Measurements from ENCODE around the gene KRTAP10-6. TPM values are rescaled to one million over a fixed set of nuclear protein-coding genes. Genes with fewer than 3 reads are reported as not detected.
A peak's percentile ranks its signal among the peaks of the same experiment; 100 is the strongest.

KRTAP10-6 gene
- total RNA-seq, 6 experiments from 2014 or later = not detected

GRCh38 chr21:44549525-44550211, 42.6 kb downstream of the KRTAP10-6 start:
- DNase-seq (no peak), ATAC-seq (peak in 1 of 4 donors; percentile 20)
- 79% methylated on average over 10 of the region's 25 CpGs for WGBS (ENCODE audit: insufficient coverage, low coverage, low lambda C conversion rate, missing lambda C conversion rate)
- H3K4me1 ChIP-seq = no peaks in the 10 kb centered on the region
- H3K9me3 ChIP-seq = no peaks in the 10 kb centered on the region
- no peak overlapping the region for H3K4me3 ChIP-seq
- intact Hi-C loops (cut with DNase I) = no loop called here
- H3K27me3 ChIP-seq = no peaks in the 10 kb centered on the region
- H3K36me3 ChIP-seq = no peaks in the 10 kb centered on the region
- H3K27ac ChIP-seq = no peak overlapping the region
- TF ChIP-seq CTCF (IDR thresholded peaks at IDR 0.05) (no peak), POLR2A (IDR thresholded peaks at IDR 0.05) (no peak)

GRCh38 chr21:44548922-44549321, 43.4 kb downstream of the KRTAP10-6 start:
- no peak for TF ChIP-seq POLR2A (IDR thresholded peaks at IDR 0.05)
- TF ChIP-seq CTCF (IDR thresholded peaks at IDR 0.05) = no peak
- Histone ChIP-seq H3K36me3 (no peaks in the 10 kb centered on the region), H3K9me3 (no peaks in the 10 kb centered on the region), H3K27me3 (no peaks in the 10 kb centered on the region), H3K27ac (no peak overlapping the region), H3K4me1 (no peaks in the 10 kb centered on the region), H3K4me3 (no peak overlapping the region)
- DNase-seq (no peak), ATAC-seq (no peak)
- WGBS (ENCODE audit: insufficient coverage, low coverage, low lambda C conversion rate, missing lambda C conversion rate) = 39% methylated on average over 13 of the region's 14 CpGs
- intact Hi-C loops (cut with DNase I) = no loop called here

- no peak for DNase-seq
- Histone ChIP-seq H3K4me3 (no peak overlapping the region), H3K27ac (no peak overlapping the region), H3K36me3 (no peaks in the 10 kb centered on the region), H3K27me3 (no peaks in the 10 kb centered on the region), H3K4me1 (no peaks in the 10 kb centered on the region), H3K9me3 (no peaks in the 10 kb centered on the region)
- no peak for ATAC-seq
- TF ChIP-seq CTCF (IDR thresholded peaks at IDR 0.05) (no peak), POLR2A (IDR thresholded peaks at IDR 0.05) (no peak)
- intact Hi-C loops (cut with DNase I) = no loop called here
- WGBS (ENCODE audit: insufficient coverage, low coverage, low lambda C conversion rate, missing lambda C conversion rate) = 61% methylated on average over 12 of the region's 13 CpGs
Measured at GRCh38 chr21:44548381-44548780, 43.9 kb downstream of the KRTAP10-6 start.

GRCh38 chr21:44547656-44548331, 44.5 kb downstream of the KRTAP10-6 start:
- Histone ChIP-seq H3K4me1 (no peaks in the 10 kb centered on the region), H3K27me3 (no peaks in the 10 kb centered on the region), H3K27ac (no peak overlapping the region), H3K4me3 (no peak overlapping the region), H3K9me3 (no peaks in the 10 kb centered on the region), H3K36me3 (no peaks in the 10 kb centered on the region)
- no peak for TF ChIP-seq CTCF (IDR thresholded peaks at IDR 0.05)
- TF ChIP-seq POLR2A (IDR thresholded peaks at IDR 0.05) = no peak
- intact Hi-C loops (cut with DNase I) = no loop called here
- 48% methylated on average over 5 of the region's 5 CpGs for WGBS (ENCODE audit: insufficient coverage, low coverage, low lambda C conversion rate, missing lambda C conversion rate)
- DNase-seq (no peak), ATAC-seq (no peak)

Measured in right lobe of liver (tissue), 6 donors.